T follicular helper cell (primary cell): Measurements from ENCODE around the gene ACTR3C.
"Not testable (repeated sequence)": the region's sequence is repeated elsewhere in the genome, so short reads cannot be mapped to it uniquely, and the experiment has no call there.

Source experiments
- DNase-seq: peaks from one replicate; pipeline ENCODE4 v3.0.0-alpha.2; 2020; ENCODE audit warnings: low read depth

The ACTR3C gene

GRCh38 chr7:150283111-150283510, 40.2 kb downstream of the ACTR3C start:
- not testable (repeated sequence) for DNase-seq

GRCh38 chr7:150281681-150282403, 41.5 kb downstream of the ACTR3C start:
- not testable (repeated sequence) for DNase-seq

GRCh38 chr7:150278383-150278782, 45.0 kb downstream of the ACTR3C start:
- DNase-seq: not testable (repeated sequence)

GRCh38 chr7:150276132-150276695, 47.1 kb downstream of the ACTR3C start:
- DNase-seq: peak; percentile 7

DNA sequence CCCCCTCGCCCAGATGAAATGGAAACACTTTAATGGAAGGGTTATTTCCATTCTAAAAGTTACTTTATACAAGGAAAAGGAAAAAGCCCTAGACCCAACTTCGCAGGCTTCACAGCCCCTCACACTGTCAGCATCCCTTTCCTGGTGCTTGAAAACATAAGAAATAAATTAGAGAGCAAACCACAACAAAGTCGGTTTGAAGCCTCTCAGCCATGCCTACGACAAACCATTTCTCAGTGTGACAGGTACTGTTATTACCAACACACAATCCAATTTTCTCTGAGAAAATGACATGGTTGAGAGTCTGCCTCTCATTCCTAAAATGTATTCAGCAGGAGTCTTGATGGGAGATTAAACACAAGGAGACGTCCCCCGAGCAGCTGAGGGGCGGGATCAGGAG, 51.4 kb downstream of the ACTR3C start:
- not testable (repeated sequence) for DNase-seq

- not testable (repeated sequence) for DNase-seq
These were observed 53.1 kb downstream of the ACTR3C start for GRCh38 chr7:150270101-150270824.

- DNase-seq: not testable (repeated sequence)
These were observed 54.5 kb downstream of the ACTR3C start for GRCh38 chr7:150268798-150269197.

GRCh38 chr7:150268287-150268686, 55.1 kb downstream of the ACTR3C start:
- DNase-seq: not testable (repeated sequence)

DNA sequence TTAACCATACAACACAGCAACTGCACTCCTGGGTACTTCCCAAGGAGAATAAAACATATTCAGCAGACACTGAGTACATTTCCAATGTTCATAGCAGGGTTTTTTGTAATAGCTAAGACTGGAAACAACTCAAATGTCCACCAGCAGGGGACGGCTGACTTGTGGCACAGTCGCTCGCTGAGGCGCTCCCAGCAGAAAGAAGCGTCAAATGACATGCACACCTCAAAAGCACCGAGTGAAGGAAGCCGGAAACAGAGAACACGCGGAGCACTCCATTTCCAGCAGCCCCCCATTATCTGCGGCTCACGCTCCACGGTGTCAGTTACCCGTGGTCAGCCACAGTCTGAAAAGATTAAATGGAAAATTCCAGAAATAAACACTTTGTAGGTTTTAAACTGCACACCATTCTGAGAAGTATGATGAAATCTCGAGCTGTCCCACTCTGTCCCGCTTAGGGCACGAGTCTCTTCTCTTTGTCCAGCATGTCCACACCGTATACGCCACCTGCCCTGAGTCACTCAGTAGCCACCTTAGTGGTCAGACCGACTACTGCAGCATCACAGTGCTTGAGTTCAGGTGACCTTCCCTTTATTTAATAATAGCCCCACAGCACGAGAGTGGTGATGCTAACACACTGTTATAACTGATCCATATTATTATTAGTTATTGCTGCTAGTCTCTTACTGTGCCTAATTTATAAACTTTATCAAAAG, 56.2 kb downstream of the ACTR3C start:
- not testable (repeated sequence) for DNase-seq

DNA sequence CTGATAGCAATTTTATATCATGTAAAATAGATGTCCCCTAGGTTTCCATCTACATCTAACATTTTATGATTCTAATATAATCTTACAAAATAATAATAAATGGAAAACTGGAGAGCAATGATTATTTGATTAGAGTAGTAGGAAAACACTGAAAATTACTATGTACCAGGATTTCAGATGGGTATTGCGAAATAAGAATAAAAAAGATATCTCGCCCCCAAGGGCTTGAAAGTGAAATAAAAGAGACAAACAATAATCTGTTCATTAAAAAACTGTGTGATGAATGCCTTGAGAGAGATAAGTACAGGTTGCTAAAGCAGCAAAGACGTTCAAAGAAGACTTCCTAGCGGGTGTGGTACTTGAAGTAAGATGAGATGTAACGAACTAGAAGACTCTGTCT, 60.7 kb downstream of the ACTR3C start:
- DNase-seq: not testable (repeated sequence)

GRCh38 chr7:150247745-150248144, 75.6 kb downstream of the ACTR3C start:
- not testable (repeated sequence) for DNase-seq

DNA sequence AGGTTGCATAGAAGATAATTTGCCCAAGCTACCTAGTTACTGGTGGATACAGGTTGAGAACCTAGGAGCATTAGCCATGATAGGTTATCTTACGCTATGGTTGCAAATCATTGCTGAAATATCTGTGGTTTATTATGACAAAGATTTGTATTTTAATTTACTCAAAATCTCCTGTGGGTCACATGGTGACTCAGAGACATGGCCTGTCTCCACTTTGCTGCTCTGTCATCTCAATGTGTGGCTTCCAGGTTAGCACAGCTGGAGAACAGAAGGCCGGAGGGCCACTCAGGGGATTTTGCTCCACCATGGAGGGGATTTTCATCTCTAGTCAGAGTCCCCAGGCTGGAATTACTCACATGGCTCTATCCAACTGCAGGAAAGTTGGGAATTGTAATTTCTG, 78.1 kb downstream of the ACTR3C start:
- DNase-seq: not testable (repeated sequence)

- not testable (repeated sequence) for DNase-seq
These were observed 80.4 kb downstream of the ACTR3C start for GRCh38 chr7:150242935-150243334.

GRCh38 chr7:150225444-150225843, 97.9 kb downstream of the ACTR3C start:
- DNase-seq: not testable (repeated sequence)

DNA sequence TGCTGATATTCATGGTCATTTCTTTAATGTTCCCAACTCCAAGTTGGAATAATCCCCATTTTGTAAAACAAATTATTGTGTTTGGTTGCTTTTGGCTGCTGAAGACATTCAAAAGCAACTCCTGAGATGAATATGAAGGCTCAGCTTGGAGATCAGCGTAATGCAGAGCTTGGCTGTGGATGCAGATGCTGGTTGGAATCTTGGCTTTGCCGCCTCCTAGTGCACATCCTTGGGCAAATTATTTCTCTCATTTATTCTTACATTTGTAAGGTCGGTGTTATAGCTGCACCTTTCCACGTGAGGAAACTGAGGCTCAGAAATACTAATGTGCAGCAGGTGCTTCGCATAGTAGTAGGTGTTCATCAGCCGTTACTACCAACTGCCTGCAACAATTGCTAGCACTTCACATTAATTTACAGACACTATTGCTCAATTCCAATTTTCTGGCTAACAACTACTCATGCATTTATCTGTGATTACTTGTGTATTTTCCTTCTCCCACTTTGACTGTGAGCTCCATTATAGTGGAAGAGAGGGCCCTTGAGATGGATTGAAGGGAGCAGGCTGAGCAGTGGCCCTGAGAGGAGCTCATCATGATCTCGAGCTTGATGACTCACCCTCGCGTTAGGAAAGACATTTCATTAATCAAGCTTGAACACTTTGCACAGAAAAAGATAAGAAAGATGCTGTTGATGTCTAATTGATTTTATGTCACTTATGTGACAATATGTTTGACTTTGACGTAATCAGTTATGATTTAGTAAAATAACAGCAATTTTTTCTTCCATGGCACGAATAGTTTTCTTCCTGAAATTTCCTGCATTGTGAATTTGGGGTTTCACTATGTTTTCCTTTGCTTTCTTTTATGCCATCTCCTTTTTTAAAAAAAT, 101.0 kb downstream of the ACTR3C start:
- not testable (repeated sequence) for DNase-seq

DNA sequence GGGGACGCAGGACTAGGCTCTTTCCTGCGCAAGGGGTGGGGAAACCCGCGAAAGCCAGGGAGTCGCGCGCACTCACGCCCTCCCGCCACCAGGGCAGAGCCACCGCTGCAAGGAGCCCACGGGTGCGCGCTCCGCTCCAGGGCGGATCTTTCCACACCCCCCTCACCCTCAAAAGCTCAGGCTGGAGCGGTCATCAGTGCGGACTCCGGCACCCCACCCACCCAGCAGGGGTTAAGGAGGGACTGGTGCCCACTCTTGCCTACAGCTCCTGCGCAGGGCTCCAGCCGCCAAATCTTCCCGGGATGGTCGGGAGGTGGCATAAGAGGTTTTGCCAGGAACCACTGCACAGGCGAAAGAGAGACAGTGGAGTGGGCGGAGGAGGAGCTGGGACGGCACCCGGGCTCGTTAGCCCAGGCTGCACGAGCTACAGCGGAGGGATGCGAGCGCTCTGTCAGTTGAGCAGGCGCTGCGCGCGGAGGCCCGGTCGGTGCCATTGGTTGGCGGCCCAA, 102.6 kb downstream of the ACTR3C start:
- DNase-seq: not testable (repeated sequence)

DNA sequence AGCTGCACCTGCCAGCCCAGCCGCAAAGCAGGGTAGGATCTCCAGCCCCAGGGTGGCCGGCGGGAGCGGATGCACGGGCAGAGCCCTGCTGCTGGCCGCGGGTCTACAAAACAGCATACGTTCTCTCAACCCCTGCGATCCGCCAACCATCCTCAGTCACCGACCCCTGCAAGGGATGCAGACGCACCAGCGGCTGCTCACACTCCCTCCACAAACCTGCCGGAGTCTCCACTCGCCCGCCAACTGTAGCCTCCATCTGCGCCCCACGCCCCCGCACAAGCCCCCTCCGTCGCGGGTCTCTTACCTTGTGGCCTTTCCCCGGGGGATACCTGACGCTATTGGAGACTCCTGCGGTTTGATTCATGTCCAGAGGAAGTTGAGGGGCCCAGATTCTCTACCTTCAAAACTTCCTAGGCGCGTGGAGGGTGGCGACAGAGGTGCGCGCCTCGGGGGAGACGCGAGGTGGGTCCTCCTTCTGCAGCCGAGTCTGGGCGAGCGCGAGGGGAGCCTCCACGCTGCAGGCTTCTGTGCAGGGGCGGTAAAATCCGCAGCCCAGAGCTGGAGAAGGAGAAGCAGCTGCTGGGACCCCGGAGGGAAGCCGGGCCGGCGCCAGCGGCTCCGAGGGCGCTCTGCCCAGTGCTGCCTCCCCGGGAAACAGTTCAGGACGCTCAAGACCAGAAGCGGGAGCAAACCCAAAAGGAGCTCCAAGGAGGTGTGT, 103.2 kb downstream of the ACTR3C start:
- not testable (repeated sequence) for DNase-seq

DNA sequence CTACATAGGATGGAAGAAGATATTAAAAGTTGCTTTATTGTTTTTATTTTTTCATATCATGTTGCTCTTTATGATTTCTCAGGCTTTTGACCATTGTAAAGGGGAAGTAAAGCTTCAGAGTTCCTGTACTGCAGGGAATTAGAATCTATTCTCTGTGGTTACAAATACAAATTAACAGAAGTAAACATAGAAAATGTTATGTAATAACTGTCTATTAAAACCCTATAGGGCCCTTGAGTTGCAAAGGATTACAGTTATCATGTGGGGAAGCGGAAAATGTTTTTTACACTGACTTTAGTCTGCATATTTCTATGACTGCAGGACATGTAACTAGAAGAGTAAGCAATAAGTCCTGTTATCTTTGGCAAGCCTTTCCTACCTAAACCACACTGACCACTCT, 116.5 kb downstream of the ACTR3C start:
- DNase-seq: not testable (repeated sequence)

GRCh38 chr7:150205866-150206265, 117.5 kb downstream of the ACTR3C start:
- not testable (repeated sequence) for DNase-seq

DNA sequence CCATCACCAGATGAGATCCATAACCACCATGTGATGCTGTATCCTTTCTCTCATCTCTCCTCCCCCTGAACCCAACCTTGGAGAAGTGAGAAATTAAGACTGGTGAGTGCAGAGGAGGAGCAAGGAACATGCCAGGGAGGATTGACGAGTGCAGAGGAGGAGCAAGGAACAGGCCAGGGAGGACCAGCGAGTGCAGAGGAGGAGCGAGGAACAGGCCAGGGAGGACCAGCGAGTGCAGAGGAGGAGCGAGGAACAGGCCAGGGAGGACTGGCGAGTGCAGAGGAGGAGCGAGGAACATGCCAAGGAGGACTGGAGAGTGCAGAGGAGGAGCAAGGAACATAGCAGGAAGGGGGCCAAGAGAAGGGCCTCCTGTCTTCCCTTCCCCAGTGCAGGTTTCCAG, 118.8 kb downstream of the ACTR3C start:
- not testable (repeated sequence) for DNase-seq
